IMR-90 (cell line): ENCODE data around the gene WNT7A. TPM values are rescaled to one million over a fixed set of nuclear protein-coding genes. Genes with fewer than 3 reads are reported as not detected.

Experiments
- ATAC-seq: fragments of 200-7000 bp; cut with Tn5 transposase; 2 replicates; pipeline ENCODE4 v1.9.1; 2020; ENCODE audit warnings: low read depth, mild to moderate bottlenecking, moderate library complexity
- BruUV-seq: library from RNA; stranded (reverse); fragments of 400-500 nt; replicated peaks from 2 replicates; lab custom pipeline; 2021; lab: Mats Ljungman, UMichigan
- CTCF ChIA-PET: fragments of 300-600 bp; formaldehyde crosslinking; extraction: SDS; loops from one replicate; lab custom pipeline; 2021; ENCODE audit warnings: antibody characterized with exemption; lab: Yijun Ruan, JAX
- POLR2A ChIA-PET: fragments of 300-600 bp; sonication (Branson Sonifier 250); formaldehyde crosslinking; loops from one replicate; lab custom pipeline; 2022; ENCODE audit warnings: antibody characterized with exemption; ENCODE audit not compliant: unreplicated experiment; lab: Charles Lee
- DNase-seq: peaks from one replicate; pipeline ENCODE4 v3.0.0; 2013
- H2AFZ ChIP-seq: replicated peaks from 2 replicates; pipeline ENCODE3; 2013; ENCODE audit warnings: low read length, mild to moderate bottlenecking; ENCODE audit not compliant: poor library complexity
- H2AK5ac ChIP-seq: 2 replicates; pipeline ENCODE4 v1.6.1; 2013; ENCODE audit warnings: low read depth, low read length, inconsistent platforms
- H2AK9ac ChIP-seq: replicated peaks from 2 replicates; pipeline ENCODE3; 2013; ENCODE audit warnings: mild to moderate bottlenecking, low read depth, low read length, moderate library complexity; ENCODE audit not compliant: poor library complexity
- H2BK120ac ChIP-seq: 2 replicates; pipeline ENCODE4 v1.6.1; 2013; ENCODE audit warnings: low read depth, low read length, inconsistent platforms
- H2BK15ac ChIP-seq: 3 replicates; pipeline ENCODE4 v1.6.1; 2013; ENCODE audit warnings: low read depth, low read length, inconsistent platforms
- H2BK20ac ChIP-seq: 2 replicates; pipeline ENCODE4 v1.6.1; 2013; ENCODE audit warnings: low read depth, mild to moderate bottlenecking, inconsistent platforms, low read length, moderate library complexity
- H2BK5ac ChIP-seq: 2 replicates; pipeline ENCODE4 v1.6.1; 2013; ENCODE audit warnings: mild to moderate bottlenecking, low read depth, low read length, inconsistent platforms; ENCODE audit not compliant: poor library complexity, severe bottlenecking
- H3K14ac ChIP-seq: replicated peaks from 2 replicates; pipeline ENCODE4 v1.6.1; 2013; ENCODE audit warnings: low read depth, low read length, inconsistent platforms
- H3K18ac ChIP-seq: 2 replicates; pipeline ENCODE4 v1.6.1; 2013; ENCODE audit warnings: low read depth, low read length, control low read depth
- H3K23ac ChIP-seq: 2 replicates; pipeline ENCODE4 v1.6.1; 2013; ENCODE audit warnings: low read depth, low read length, inconsistent platforms
- H3K27ac ChIP-seq: 2 replicates; pipeline ENCODE4 v1.5.1; 2013; ENCODE audit warnings: mild to moderate bottlenecking, control low read depth, low read length; ENCODE audit not compliant: insufficient read depth
- H3K27me3 ChIP-seq: 2 replicates; pipeline ENCODE4 v1.6.1; 2013; ENCODE audit warnings: low read length; ENCODE audit not compliant: control insufficient read depth, insufficient read depth
- H3K36me3 ChIP-seq: 2 replicates; pipeline ENCODE4 v1.6.1; 2013; ENCODE audit warnings: low read length, mixed read lengths; ENCODE audit not compliant: control insufficient read depth, insufficient read depth
- H3K4ac ChIP-seq: 2 replicates; pipeline ENCODE4 v1.6.1; 2013; ENCODE audit warnings: low read depth, low read length, inconsistent platforms
- H3K4me1 ChIP-seq: 2 replicates; pipeline ENCODE4 v1.6.1; 2013; ENCODE audit warnings: low read length, mixed read lengths; ENCODE audit not compliant: control insufficient read depth, insufficient read depth
- H3K4me2 ChIP-seq: 2 replicates; pipeline ENCODE4 v1.6.1; 2013; ENCODE audit warnings: low read depth, mild to moderate bottlenecking, control low read depth, low read length, moderate library complexity
- H3K4me3 ChIP-seq: 2 replicates; pipeline ENCODE4 v1.5.1; 2013; ENCODE audit warnings: low read depth, mild to moderate bottlenecking, control low read depth, low read length, moderate library complexity; ENCODE audit not compliant: insufficient read depth
- H3K56ac ChIP-seq: 2 replicates; pipeline ENCODE4 v1.6.1; 2013; ENCODE audit warnings: low read length, inconsistent platforms; ENCODE audit not compliant: insufficient read depth; ENCODE audit errors: extremely low read depth
- H3K79me1 ChIP-seq, 2 experiments: 2 replicates each; pipeline ENCODE4 v1.6.1; 2013; ENCODE audit warnings: low read length in 2 of 2, inconsistent platforms in 1 of 2, low read depth in 1 of 2
- H3K9ac ChIP-seq: 2 replicates; pipeline ENCODE4 v1.6.1; 2013; ENCODE audit warnings: low read depth, low read length, control low read depth
- H3K9me1 ChIP-seq: 2 replicates; pipeline ENCODE4 v1.6.1; 2013; ENCODE audit warnings: low read length, inconsistent platforms; ENCODE audit not compliant: insufficient read depth
- H3K9me3 ChIP-seq: 2 replicates; pipeline ENCODE4 v1.6.1; 2013; ENCODE audit warnings: low read length; ENCODE audit not compliant: control insufficient read depth, insufficient read depth
- H4K20me1 ChIP-seq: 2 replicates; pipeline ENCODE4 v1.6.1; 2013; ENCODE audit warnings: low read length, inconsistent platforms; ENCODE audit not compliant: insufficient read depth
- H4K5ac ChIP-seq: 2 replicates; pipeline ENCODE4 v1.6.1; 2013; ENCODE audit warnings: mild to moderate bottlenecking, low read depth, low read length, control low read depth
- H4K8ac ChIP-seq, 2 experiments: 2 replicates each; pipeline ENCODE4 v1.6.1; 2013; ENCODE audit warnings: low read depth in 2 of 2, low read length in 2 of 2, control low read depth in 1 of 2, inconsistent platforms in 1 of 2
- H4K91ac ChIP-seq: 2 replicates; pipeline ENCODE4 v1.6.1; 2013; ENCODE audit warnings: low read depth, low read length, inconsistent platforms; ENCODE audit not compliant: insufficient read depth
- CEBPB ChIP-seq: IDR thresholded peaks from 2 replicates; pipeline ENCODE4 v1.6.1; 2012; ENCODE audit warnings: low read depth, low read length, improper control_type of control experiment
- CHD1 ChIP-seq: IDR thresholded peaks from 2 replicates; pipeline ENCODE4 v1.6.1; 2012; ENCODE audit warnings: low read depth, low read length, improper control_type of control experiment
- WGBS, 2 experiments: methylation state at CpG; one replicate each; pipeline versions ENCODE4 v1.1.5 to v1.1.7; 2013; ENCODE audit warnings: missing lambda C conversion rate in 2 of 2; ENCODE audit not compliant: insufficient read length in 1 of 2; ENCODE audit errors: extremely low coverage in 2 of 2; 5-methylcytosine and 5-hydroxymethylcytosine counted together
- dilution Hi-C: fragments of 300-500 bp; cut with HindIII; formaldehyde crosslinking; loops from one replicate; pipeline ENCODE4 v1.14.3; 2018; ENCODE audit warnings: low sequenced_read_pairs; ENCODE audit not compliant: unreplicated experiment
- in situ Hi-C: fragments of 300-500 bp; cut with MboI; formaldehyde crosslinking; loops from 3 replicates; pipeline ENCODE4 v1.14.3; 2019; ENCODE audit warnings: low sequenced_read_pairs, inconsistent platforms, mixed read lengths
- intact Hi-C: fragments of 100-400 bp; cut with micrococcal nuclease; formaldehyde crosslinking; loops from 2 replicates; pipeline ENCODE4 v1.10.0; 2022
- polyA plus RNA-seq, 3 experiments: library from polyadenylated mRNA; depleted of rRNA; stranded (reverse); fragments of >200 nt; gene quantifications; 2 replicates each; pipeline ENCODE4 v1.2.3, GENCODE V29; 2012; ENCODE audit warnings: low replicate concordance in 1 of 3
- total RNA-seq: library from RNA; depleted of rRNA; stranded (reverse); fragments of >200 nt; gene quantifications from 2 replicates; pipeline ENCODE4 v1.2.3, GENCODE V29; 2012

Gene WNT7A
- total and polyA plus RNA-seq, 2 of the 4 experiments (the other 2 are of a cell fraction) = not detected

GRCh38 chr3:13846238-13846637 is 33.6 kb downstream of the WNT7A start:
- WGBS, 2 experiments = no CpG with 5 or more reads among the region's 2 CpGs
- no peak overlapping the region for H3K14ac ChIP-seq
- H3K4me1 ChIP-seq = no peaks in the 10 kb centered on the region
- H3K9me3 ChIP-seq = peaks cover 2% of the 10 kb centered on the region; the same call in 1 of the 2 replicates
- no peak overlapping the region for H4K5ac ChIP-seq
- H3K27me3 ChIP-seq = no peaks in the 10 kb centered on the region
- H3K4me3 ChIP-seq = no peak overlapping the region
- no peak overlapping the region for H2BK15ac ChIP-seq
- dilution Hi-C loops = no loop called here
- no peak overlapping the region for H3K18ac ChIP-seq
- no peaks in the 10 kb centered on the region for H3K79me1 ChIP-seq
- no peak overlapping the region for H2AK5ac ChIP-seq
- no peak overlapping the region for H3K9ac ChIP-seq
- no peak overlapping the region for H3K56ac ChIP-seq
- intact Hi-C loops = no loop called here
- in situ Hi-C loops = no loop called here
- H2BK20ac ChIP-seq = no peak overlapping the region
- no peak for DNase-seq
- H2BK5ac ChIP-seq = no peak overlapping the region
- no peak overlapping the region for H2BK120ac ChIP-seq
- no peaks in the 10 kb centered on the region for H4K20me1 ChIP-seq
- no peak overlapping the region for H3K4ac ChIP-seq
- H4K91ac ChIP-seq = no peak overlapping the region
- no peaks in the 10 kb centered on the region for H3K36me3 ChIP-seq
- no peak overlapping the region for H3K27ac ChIP-seq
- H4K8ac ChIP-seq = no peak overlapping the region
- POLR2A ChIA-PET = no interaction called here
- CTCF ChIA-PET = no interaction called here
- no peak overlapping the region for H3K23ac ChIP-seq
- no peak overlapping the region for H2AFZ ChIP-seq
- H3K9me1 ChIP-seq = no peaks in the 10 kb centered on the region
- ATAC-seq = no peak
- no peak for TF ChIP-seq CEBPB
- TF ChIP-seq CHD1 = no peak
- BruUV-seq = no TSS peak
- no peak overlapping the region for H3K4me2 ChIP-seq
- no peak overlapping the region for H2AK9ac ChIP-seq
